ENCODE data around the gene PTPRJ.

Gene PTPRJ

GRCh38 chr11:48043111-48043990, 63.0 kb downstream of the PTPRJ start:
- DNase-seq, result no peak

DNA sequence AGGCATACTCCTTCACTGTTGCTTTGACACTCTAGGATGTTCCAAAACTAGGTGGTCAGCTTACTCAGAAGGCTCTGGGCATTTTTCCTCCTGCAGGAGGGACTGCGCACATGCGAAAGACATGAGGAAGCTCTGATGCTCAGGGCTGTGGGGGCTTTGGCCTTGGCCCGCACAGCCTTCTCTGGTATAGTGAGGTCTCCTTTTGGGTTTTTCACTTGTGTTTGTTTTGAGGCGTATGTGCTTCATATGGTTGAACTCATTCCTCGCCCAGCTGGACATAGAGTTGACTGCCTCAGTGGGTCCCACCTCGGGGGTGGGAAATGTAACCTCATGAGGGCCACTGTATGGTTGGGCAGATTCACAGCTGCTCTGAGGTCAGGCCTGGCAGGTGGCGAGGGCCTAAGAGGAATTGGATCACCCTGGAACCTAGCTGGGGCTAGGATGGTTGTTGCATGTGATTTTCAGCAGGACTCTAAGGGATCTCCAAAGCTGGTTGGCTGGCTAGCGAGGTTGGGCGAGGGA, 63.7 kb downstream of the PTPRJ start:
- DNase-seq, result no peak

- no peak for DNase-seq
Measured at GRCh38 chr11:48044577-48044976, 64.2 kb downstream of the PTPRJ start.

DNA sequence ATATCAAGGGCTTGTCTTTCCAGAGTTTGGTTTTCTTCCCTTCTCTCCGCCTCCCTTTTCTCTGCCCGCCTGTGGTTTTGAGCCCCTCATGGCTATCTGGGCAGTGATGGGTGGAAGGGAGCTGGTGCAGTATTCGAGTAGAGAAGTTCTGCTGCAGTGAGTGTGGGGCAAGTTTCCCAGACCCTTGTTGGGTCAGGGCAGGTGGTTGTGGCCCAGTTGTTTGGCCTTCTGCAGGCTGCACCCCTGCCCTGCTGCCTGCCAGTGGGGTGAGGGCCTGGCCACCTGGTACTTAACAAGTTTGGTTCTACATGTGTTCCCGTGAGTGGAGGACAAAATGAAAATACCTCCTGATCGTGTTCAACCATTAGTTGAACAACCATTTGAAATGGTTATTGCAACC, 65.2 kb downstream of the PTPRJ start:
- no peak for DNase-seq

GRCh38 chr11:48047616-48048015, 67.3 kb downstream of the PTPRJ start:
- no peak for DNase-seq

GRCh38 chr11:48049036-48049435, 68.7 kb downstream of the PTPRJ start:
- no peak for DNase-seq

DNA sequence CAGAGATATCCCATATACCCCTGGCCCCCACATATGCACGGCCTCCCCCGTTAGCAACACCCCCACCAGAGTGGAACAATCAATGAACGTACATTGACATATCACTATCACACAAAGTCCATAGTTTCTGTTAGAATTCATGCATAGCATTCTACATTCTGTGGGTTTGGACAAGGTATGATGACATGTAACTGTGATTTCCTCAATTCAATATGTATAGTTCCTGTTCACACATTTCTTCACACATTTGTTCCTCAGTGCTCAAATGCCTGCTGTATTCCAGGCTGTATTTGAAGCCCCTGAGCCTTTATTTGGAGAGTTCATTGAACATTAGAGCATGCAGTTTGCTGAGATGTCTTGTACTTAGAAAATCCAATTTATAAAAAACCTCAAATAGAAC, 69.9 kb downstream of the PTPRJ start:
- DNase-seq, result no peak

DNA sequence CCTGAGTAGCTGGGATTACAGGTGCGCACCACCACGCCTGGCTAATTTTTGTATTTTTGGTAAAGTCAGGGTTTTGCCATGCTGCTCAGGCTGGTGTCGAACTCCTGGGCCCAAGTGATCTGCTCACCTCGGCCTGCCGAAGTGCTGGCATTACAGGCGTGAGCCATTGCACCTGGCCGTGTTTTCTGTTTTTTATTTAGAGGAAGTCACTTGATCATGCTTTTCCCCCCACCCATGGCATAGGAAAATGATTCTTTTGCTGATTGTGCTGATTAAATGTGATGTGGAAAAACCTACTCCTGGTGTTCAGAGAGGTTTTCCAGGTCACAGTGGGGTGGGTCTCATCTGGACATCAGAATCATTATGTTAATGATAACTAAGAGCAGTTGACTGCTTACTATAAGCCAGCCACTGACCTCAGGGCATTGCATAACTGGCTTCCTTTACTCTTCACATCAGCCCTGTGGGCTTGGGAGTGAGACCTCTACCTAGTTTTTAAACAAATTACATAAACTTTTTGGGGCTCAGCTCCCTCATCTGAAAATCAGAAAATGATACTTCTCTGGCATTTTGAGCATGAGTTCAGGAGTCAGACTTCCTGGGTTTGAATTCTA, 71.0 kb downstream of the PTPRJ start:
- DNase-seq, result no peak

DNA sequence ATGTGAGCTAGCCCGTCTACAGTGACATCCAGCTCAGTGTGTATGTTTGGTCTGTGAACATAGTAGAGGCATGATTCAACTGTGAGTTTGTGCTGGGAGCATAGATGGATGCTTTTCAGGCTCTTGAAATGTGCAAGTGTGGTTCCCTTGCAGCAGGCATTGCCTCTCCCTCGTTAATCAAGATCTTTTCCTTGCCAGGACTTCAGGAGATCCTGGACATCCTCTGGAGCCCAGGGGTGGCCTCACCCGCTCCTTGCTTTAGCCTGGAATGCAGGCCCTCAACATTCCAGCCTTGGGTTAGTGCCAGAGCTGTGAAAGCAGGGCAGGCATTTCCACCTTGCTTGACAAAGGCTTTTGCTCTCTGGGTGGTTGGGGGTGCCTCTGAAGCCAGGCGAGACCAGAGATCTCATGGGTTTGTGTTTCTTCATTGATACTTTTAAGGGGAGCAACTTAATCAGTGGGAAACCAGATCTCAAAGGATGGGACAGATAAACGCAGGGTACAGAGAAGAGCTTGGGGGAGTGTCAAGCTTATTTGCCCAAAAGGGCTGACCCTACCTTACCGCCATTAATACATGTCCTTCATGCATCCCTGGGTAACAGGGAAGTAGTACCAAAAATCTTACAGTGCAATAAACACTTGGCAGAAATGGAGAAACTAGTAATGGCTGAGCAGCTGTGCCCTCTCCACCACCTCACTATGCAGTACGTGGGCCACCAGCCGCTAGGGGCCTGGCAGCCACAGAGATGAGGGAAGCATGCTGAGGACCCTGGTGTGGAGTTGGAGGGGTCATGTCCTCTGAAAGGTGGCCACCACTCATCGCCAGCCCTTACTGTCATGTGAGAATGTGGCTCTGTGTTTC, 72.1 kb downstream of the PTPRJ start:
- DNase-seq, result peak; percentile 78

GRCh38 chr11:48054994-48055291, 74.6 kb downstream of the PTPRJ start:
- no peak for DNase-seq

DNA sequence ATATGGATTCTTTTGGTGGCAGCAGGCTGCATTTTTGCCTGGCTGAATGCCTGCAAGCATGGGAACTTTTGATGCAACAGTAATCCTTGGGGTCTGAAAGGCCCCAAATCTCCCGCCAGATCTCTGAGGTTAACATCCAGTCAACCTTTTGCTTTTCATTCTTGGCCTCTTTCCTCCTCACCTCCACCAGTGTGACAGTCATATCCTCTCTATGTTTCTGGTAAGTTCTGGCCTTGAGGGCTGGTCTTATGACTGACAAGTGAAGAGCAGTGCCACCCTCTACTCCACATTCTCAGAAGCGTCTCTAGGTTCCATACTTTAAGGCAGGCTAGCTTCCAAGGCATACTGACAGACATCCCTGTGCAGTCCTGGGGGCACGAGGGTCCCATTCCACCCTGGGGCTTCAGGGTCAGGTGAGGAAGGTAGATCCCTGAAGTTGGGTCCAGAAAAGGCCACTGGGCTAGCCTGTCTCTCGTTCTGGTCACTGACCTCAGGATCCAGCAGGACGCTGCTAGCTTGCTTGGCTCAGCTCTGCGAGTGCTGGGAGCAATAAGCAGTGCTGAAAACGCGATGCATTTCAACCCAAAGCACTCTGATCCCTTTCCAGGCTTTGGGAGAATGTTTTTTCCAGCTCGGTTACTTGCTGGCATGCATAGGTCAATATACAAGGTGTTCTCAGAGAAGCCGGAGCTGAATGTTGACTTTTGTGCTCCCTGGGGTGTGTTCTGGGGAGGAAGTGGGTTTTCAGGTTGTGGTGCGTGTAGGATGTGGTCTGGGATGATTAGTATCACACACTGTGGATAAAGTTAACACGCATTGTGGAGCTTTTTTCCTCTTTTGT, 75.2 kb downstream of the PTPRJ start:
- DNase-seq, result peak; percentile 59

GRCh38 chr11:48056325-48057183, 76.2 kb downstream of the PTPRJ start:
- DNase-seq, result no peak

GRCh38 chr11:48058064-48058463, 77.7 kb downstream of the PTPRJ start:
- DNase-seq, result no peak

GRCh38 chr11:48058788-48059187, 78.4 kb downstream of the PTPRJ start:
- DNase-seq, result no peak

DNA sequence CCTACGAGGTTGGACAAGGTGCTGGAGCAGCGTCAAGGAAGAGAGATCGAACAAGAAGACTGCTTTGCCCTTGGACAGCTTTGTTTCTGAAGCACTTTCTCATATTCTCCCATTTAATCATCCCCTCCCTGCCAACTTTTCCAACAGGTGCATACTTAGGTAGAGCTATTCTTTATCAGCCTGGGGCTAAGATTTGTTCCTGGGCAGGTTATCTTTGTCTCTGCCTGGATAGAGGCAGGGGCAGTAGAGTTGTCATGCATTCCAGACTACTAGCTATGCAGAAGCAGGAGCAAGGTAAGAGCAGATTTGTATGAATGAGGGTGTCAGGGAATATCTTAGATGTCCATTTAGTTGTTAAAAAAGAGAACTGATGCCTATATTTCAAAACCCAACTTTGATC, 82.3 kb downstream of the PTPRJ start:
- DNase-seq, result no peak

DNA sequence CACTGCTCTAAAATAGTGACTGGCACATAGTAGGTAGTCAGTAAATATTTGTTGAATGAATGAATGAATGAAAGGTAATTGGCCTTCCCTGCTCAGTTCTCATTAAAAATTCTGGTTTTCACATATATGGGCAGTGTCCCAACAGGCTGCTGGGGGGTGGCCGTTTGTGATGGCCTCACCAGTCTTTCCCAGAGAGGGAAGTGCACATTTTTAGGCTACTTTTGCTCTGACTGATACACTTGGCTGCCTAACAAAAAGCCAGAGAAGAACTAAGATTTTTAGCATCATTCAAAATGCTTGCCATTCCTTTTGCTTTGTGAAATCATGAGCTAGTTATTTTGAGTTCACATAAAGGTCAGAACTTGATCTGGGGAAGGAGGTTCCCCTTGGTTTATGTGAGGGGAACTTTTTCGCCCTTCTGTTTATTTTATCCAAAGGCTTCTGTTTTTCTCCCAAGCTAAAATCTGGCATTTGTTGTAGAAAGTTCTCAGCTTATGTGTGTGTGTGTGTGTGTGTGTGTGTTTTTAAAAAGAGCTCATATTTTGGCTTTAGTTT, 83.1 kb downstream of the PTPRJ start:
- peak; percentile 97 for DNase-seq

DNA sequence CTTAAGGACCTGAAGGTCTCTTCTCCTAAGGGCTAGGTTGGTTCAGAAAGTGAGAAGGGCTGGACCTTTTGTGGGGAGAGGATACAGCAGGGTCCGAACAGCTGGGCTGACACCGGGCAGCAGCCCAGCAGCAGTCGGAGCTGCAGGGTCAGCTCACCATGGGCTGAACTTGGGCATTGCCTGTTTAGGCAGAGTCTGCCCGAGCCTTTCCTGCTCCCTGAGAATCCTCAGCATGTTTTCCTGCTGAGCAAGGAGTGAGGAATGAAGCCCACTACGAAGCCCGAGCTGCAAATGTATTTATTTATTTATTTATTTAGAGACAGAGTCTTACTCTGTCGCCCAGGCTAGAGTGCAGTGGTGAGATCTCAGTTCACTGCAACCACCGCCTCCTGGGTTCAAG, 83.9 kb downstream of the PTPRJ start:
- DNase-seq, result peak; percentile 80

DNA sequence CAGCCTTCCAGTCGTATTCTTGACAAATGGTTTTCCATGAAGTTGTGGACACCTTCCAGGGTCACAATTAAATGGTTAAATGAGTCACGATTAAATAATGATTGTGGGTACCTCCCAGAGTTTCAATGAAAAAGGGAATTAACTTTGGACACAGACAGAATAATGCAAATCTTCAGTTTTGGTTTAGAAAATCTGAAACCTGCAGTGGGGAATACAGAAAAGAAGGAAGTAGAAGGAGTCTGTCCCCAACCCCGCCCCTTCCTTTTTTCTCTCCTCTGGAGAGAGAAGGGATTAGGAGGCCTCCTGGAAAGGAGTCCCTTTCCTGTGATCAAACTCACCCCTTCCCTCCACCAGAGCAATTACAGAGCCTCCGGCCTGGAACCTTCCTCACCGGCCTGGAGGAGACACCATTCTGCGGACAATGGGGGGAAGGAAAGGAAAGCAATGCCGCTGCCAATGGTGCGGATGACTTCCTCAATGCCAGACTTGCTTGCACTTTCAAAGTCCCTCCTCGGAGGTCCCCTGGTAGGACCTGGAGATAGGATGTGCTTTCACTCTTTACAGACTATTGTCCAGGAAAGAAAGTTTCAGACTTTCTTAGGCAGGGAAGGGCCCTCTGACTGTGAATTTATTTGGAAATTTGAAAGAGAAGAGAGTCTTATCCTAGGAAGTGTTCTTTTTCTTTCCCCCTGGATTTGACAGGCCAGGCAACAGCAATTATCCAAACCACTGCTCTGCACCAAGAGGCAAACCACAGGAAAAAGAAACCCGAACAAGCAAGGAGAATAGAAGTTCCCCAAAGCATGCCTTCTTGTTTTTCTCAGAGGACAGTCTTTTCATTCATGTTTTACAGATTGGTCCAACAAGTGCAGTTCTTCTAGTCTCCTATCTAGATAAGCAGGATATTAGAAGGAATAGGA, 86.8 kb downstream of the PTPRJ start:
- DNase-seq, result peak; percentile 65

GRCh38 chr11:48073031-48073861, 92.9 kb downstream of the PTPRJ start:
- no peak for DNase-seq
